Chondrocyte (in vitro differentiated cells): ENCODE results near the gene CCND2. TPM values are rescaled to one million over a fixed set of nuclear protein-coding genes. Genes with fewer than 3 reads are reported as not detected.
"Not testable (repeated sequence)": the region's sequence is repeated elsewhere in the genome, so short reads cannot be mapped to it uniquely, and the experiment has no call there.

Source experiments
- DNase-seq: peaks from one replicate; pipeline ENCODE4 v3.0.0; 2021; ENCODE audit warnings: mixed read lengths, low spot score
- H3K27ac Mint-ChIP-seq: one replicate; pipeline ENCODE4 v1.8.0; 2021; ENCODE audit warnings: mild to moderate bottlenecking, moderate library complexity, mixed read lengths; ENCODE audit not compliant: unreplicated experiment
- H3K27me3 Mint-ChIP-seq: 2 replicates; pipeline ENCODE4 v1.8.0; 2021; ENCODE audit warnings: low read depth, mixed read lengths
- H3K36me3 Mint-ChIP-seq: 2 replicates; pipeline ENCODE4 v1.8.0; 2021; ENCODE audit warnings: low read depth, mixed read lengths
- H3K4me1 Mint-ChIP-seq: 2 replicates; pipeline ENCODE4 v1.8.0; 2021; ENCODE audit warnings: low read depth, mild to moderate bottlenecking, mixed read lengths
- H3K4me3 Mint-ChIP-seq: one replicate; pipeline ENCODE4 v1.8.0; 2021; ENCODE audit warnings: mild to moderate bottlenecking, moderate library complexity, mixed read lengths; ENCODE audit not compliant: unreplicated experiment
- H3K9me3 Mint-ChIP-seq: 2 replicates; pipeline ENCODE4 v1.8.0; 2021; ENCODE audit warnings: low read depth, mixed read lengths
- CTCF ChIP-seq: fragments of 200-600 bp; sonication (generic); IDR thresholded peaks from 2 replicates; pipeline ENCODE4 v1.5.0; 2021; ENCODE audit warnings: antibody characterized with exemption, mild to moderate bottlenecking, moderate library complexity
- total RNA-seq: library from RNA; stranded (reverse); gene quantifications from 3 replicates; pipeline ENCODE4 v1.2.1, GENCODE V29; 2021

Gene CCND2
- total RNA-seq, 1 donor from 2014 or later, result 128 TPM

- Mint-ChIP-seq H3K4me3 (no peak overlapping the region), H3K4me1 (no peaks in the 10 kb centered on the region), H3K27ac (no peak overlapping the region), H3K27me3 (peaks cover 44% of the 10 kb centered on the region), H3K36me3 (peaks cover 13% of the 10 kb centered on the region), H3K9me3 (peaks cover 35% of the 10 kb centered on the region)
- no peak for DNase-seq
- TF ChIP-seq CTCF, result no peak
Observed at GRCh38 chr12:4241592-4241991, 32.0 kb upstream of the CCND2 start.

GRCh38 chr12:4242595-4242994 is 31.0 kb upstream of the CCND2 start:
- no peak for TF ChIP-seq CTCF
- Mint-ChIP-seq H3K27ac (no peak overlapping the region), H3K36me3 (peaks cover 10% of the 10 kb centered on the region), H3K9me3 (peaks cover 26% of the 10 kb centered on the region), H3K4me3 (no peak overlapping the region), H3K4me1 (no peaks in the 10 kb centered on the region), H3K27me3 (peaks cover 35% of the 10 kb centered on the region)
- no peak for DNase-seq

GRCh38 chr12:4243091-4243490 is 30.5 kb upstream of the CCND2 start:
- TF ChIP-seq CTCF, result no peak
- Mint-ChIP-seq H3K9me3 (peaks cover 21% of the 10 kb centered on the region), H3K36me3 (peaks cover 13% of the 10 kb centered on the region), H3K4me3 (no peak overlapping the region), H3K4me1 (no peaks in the 10 kb centered on the region), H3K27me3 (peaks cover 33% of the 10 kb centered on the region), H3K27ac (no peak overlapping the region)
- DNase-seq, result no peak

- not testable (repeated sequence) for H3K4me3 Mint-ChIP-seq, DNase-seq, H3K27ac Mint-ChIP-seq, H3K4me1 Mint-ChIP-seq
- Mint-ChIP-seq H3K9me3 (peaks cover 16% of the 10 kb centered on the region), H3K36me3 (peaks cover 11% of the 10 kb centered on the region), H3K27me3 (peaks cover 28% of the 10 kb centered on the region)
Observed at GRCh38 chr12:4243491-4244100, 30.0 kb upstream of the CCND2 start.

GRCh38 chr12:4244868-4245267 is 28.7 kb upstream of the CCND2 start:
- H3K36me3 Mint-ChIP-seq, result peaks cover 10% of the 10 kb centered on the region
- no peak for TF ChIP-seq CTCF
- peaks cover 3% of the 10 kb centered on the region for H3K9me3 Mint-ChIP-seq
- peaks cover 30% of the 10 kb centered on the region for H3K27me3 Mint-ChIP-seq
- H3K27ac Mint-ChIP-seq, result no peak overlapping the region
- H3K4me1 Mint-ChIP-seq, result no peaks in the 10 kb centered on the region
- no peak for DNase-seq
- H3K4me3 Mint-ChIP-seq, result no peak overlapping the region

- peaks cover 3% of the 10 kb centered on the region for H3K9me3 Mint-ChIP-seq
- no peaks in the 10 kb centered on the region for H3K4me1 Mint-ChIP-seq
- no peak for TF ChIP-seq CTCF
- H3K36me3 Mint-ChIP-seq, result peaks cover 10% of the 10 kb centered on the region
- peaks cover 30% of the 10 kb centered on the region for H3K27me3 Mint-ChIP-seq
- no peak for DNase-seq
- no peak overlapping the region for H3K4me3 Mint-ChIP-seq
- H3K27ac Mint-ChIP-seq, result no peak overlapping the region
Observed at GRCh38 chr12:4245446-4245845, 28.1 kb upstream of the CCND2 start.
